ENCODE measurements around the gene PIGS. TPM values are rescaled to one million over a fixed set of nuclear protein-coding genes. Genes with fewer than 3 reads are reported as not detected.

The PIGS gene
- total RNA-seq, 2 experiments from 2014 or later, result 36.6 to 38.6 TPM

DNA sequence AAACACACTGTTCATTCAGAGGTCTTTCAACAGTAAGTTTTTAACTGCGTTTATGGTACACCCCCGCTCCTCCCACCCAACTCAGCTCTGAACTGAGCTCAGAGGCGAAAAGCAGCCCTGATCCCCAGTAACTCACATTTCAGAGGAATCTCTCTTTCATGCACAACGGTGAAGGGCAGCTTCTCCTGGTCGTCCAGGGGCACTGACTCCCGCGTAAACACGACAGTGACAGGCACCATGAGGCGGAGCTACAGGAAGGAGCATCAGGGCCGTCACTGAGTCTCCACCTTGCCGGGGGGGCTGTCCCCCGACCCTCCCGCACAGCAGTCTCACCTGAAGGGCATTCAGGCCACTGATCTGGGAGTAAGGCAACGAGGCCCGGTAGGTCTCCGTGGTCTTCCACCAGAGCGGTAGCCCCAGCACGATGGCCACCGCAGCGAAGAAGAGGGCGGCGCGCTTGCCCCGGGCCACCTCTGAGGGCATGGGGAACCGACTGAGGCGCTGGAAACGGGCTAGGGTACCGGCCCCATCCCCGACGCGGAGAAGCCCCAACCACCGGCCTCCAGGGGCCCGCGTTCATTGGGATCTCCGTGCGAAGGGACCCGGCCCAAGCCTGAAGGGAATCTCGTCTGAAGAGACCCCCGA is 486 bp downstream of the PIGS start:
- no peaks in the 10 kb centered on the region for H3K9me3 Mint-ChIP-seq
- peak overlapping the region; percentile 89 for H3K27ac Mint-ChIP-seq
- DNase-seq, result peak; percentile 70
- no peaks in the 10 kb centered on the region for H3K27me3 Mint-ChIP-seq
- H3K4me3 Mint-ChIP-seq, result peak overlapping the region; percentile 96
- ChIA-PET CTCF (interaction anchor here (0.9 to 6.4 kb wide), 8 partner anchors 8 to 40 kb away, joined by 3 to 53 read pairs (median 4); partner anchors contain the start of gene UNC119), POLR2A (interaction anchor here (0.7 to 2.8 kb wide), 16 partner anchors 8 to 327 kb away, joined by 3 to 28 read pairs (median 4); partner anchors contain the start of genes BLTP2, RPL23A, SARM1 and SDF2)
- H3K36me3 Mint-ChIP-seq, result peaks cover 24% of the 10 kb centered on the region
- intact Hi-C loops (cut with micrococcal nuclease), result loop anchor here (1.0 to 2.0 kb wide), 2 partner anchors 8 to 18 kb away; partner anchors contain the start of gene UNC119
- peaks cover 50% of the 10 kb centered on the region for H3K4me1 Mint-ChIP-seq (ENCODE audit: low read depth)

DNA sequence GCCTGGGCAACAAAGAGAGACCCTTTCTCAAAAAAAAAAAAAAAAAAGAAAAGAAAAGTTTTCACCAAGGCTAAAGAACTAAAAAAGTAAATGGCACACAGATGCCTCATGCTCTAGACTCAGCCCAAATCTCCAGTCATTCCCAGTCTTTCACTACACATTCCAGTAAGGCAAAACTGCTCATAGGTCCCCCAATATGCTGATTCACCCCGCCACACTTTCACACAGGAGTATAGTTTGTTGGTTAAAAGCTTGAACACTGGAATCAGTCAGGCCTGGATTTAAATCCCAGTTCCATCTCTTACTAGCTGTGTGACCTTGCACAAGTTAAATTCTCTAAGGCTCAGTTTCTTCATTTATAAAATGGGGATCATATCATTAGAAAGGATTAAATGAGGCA is 1.9 kb downstream of the PIGS start:
- ChIA-PET POLR2A (interaction anchor here (1.1 kb wide), 1 partner anchor 11 kb away, joined by 3 read pairs; no protein-coding TSS in a partner anchor), CTCF (interaction anchor here (6.4 kb wide), 1 partner anchor 21 kb away, joined by 53 read pairs; no protein-coding TSS in a partner anchor)
- intact Hi-C loops (cut with micrococcal nuclease), result no loop called here
- H3K9me3 Mint-ChIP-seq, result no peaks in the 10 kb centered on the region
- H3K4me3 Mint-ChIP-seq, result peak overlapping the region; percentile 54
- no peaks in the 10 kb centered on the region for H3K27me3 Mint-ChIP-seq
- H3K36me3 Mint-ChIP-seq, result peaks cover 22% of the 10 kb centered on the region
- H3K4me1 Mint-ChIP-seq (ENCODE audit: low read depth), result peaks cover 54% of the 10 kb centered on the region
- no peak for DNase-seq
- no peak overlapping the region for H3K27ac Mint-ChIP-seq

DNA sequence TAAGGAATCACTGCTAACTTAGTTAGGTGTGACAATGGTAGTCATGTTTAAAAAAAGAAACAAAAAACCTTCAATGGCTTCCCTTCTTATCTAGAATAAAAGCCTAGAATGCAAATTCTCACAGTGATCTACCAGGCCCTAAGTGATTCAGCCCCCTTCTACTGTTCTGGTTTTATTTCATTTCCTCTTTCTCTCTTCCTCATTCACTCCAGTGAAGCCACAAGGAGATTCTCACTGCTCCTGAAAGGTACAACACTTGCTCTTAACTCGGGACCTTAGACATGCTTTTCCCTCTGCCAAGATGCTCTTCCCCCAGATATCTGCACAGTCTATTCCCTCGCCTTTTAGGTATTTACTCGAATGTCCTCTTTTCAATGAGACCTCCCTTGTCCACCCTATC is 3.7 kb downstream of the PIGS start:
- Mint-ChIP-seq H3K36me3 (peaks cover 29% of the 10 kb centered on the region), H3K4me3 (no peak overlapping the region), H3K27ac (peak overlapping the region; percentile 34), H3K4me1 (ENCODE audit: low read depth) (peaks cover 47% of the 10 kb centered on the region), H3K9me3 (no peaks in the 10 kb centered on the region), H3K27me3 (no peaks in the 10 kb centered on the region)
- CTCF ChIA-PET, result interaction anchor here (6.4 kb wide), 1 partner anchor 19 kb away, joined by 53 read pairs; no protein-coding TSS in a partner anchor
- DNase-seq, result no peak
- POLR2A ChIA-PET, result interaction anchor here (1.0 kb wide), 1 partner anchor 55 kb away, joined by 3 read pairs; no protein-coding TSS in a partner anchor
- intact Hi-C loops (cut with micrococcal nuclease), result no loop called here

DNA sequence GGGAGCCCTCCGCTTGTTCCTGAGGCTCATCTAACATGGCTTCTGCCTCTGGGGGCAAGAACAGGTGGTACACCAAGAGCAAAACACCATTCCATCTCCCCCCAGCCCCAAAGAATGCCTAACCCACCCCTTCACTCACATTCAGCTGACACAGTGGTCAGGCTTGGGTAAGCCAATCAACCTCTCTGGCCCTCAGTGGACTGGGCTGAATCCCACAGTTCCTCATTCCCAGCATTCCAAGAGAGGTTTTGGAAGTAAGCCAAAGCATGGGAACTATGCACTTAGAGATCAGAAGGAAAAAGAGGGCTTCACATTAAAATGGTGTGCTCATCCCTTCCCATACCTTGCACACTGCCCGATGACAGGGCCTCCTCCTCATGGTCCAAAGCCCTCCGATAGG is 7.8 kb downstream of the PIGS start:
- Mint-ChIP-seq H3K9me3 (no peaks in the 10 kb centered on the region), H3K4me3 (no peak overlapping the region), H3K27me3 (no peaks in the 10 kb centered on the region), H3K27ac (no peak overlapping the region), H3K36me3 (peaks cover 32% of the 10 kb centered on the region), H3K4me1 (ENCODE audit: low read depth) (peaks cover 19% of the 10 kb centered on the region)
- ChIA-PET CTCF (no interaction called here), POLR2A (no interaction called here)
- intact Hi-C loops (cut with micrococcal nuclease), result no loop called here
- DNase-seq, result no peak

- Mint-ChIP-seq H3K4me3 (no peak overlapping the region), H3K27me3 (no peaks in the 10 kb centered on the region), H3K36me3 (peaks cover 43% of the 10 kb centered on the region), H3K27ac (no peak overlapping the region), H3K9me3 (no peaks in the 10 kb centered on the region), H3K4me1 (ENCODE audit: low read depth) (peaks cover 28% of the 10 kb centered on the region)
- DNase-seq, result no peak
- intact Hi-C loops (cut with micrococcal nuclease), result no loop called here
- ChIA-PET POLR2A (no interaction called here), CTCF (interaction anchor here (0.8 kb wide), 1 partner anchor 20 kb away, joined by 3 read pairs; no protein-coding TSS in a partner anchor)
Measured at GRCh38 chr17:28555022-28555421, 16.3 kb downstream of the PIGS start.

DNA sequence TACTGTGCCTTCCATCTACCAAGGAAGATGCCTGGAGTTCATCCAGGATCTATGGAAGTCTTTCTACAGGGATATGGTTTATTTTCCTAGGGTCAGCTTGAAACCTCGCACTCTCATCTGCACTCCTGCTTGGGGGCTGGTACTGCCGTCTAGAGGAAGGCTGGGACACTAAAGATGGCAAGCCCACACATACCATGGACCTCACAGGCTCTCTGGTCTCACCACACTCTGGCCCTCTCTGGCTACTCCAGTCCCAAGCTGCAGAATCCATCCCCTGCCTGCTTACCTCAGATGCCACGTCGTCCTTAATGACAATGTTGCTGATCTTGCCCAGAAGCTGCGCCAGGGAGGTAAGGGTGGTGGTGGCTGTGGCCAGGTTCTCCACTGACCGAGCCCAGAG is 16.8 kb downstream of the PIGS start:
- intact Hi-C loops (cut with micrococcal nuclease), result no loop called here
- Mint-ChIP-seq H3K4me1 (ENCODE audit: low read depth) (peaks cover 33% of the 10 kb centered on the region), H3K27ac (no peak overlapping the region), H3K27me3 (no peaks in the 10 kb centered on the region), H3K36me3 (peaks cover 39% of the 10 kb centered on the region), H3K4me3 (no peak overlapping the region), H3K9me3 (no peaks in the 10 kb centered on the region)
- CTCF ChIA-PET, result interaction anchor here (0.8 kb wide), 1 partner anchor 21 kb away, joined by 3 read pairs; no protein-coding TSS in a partner anchor
- POLR2A ChIA-PET, result no interaction called here
- no peak for DNase-seq

DNA sequence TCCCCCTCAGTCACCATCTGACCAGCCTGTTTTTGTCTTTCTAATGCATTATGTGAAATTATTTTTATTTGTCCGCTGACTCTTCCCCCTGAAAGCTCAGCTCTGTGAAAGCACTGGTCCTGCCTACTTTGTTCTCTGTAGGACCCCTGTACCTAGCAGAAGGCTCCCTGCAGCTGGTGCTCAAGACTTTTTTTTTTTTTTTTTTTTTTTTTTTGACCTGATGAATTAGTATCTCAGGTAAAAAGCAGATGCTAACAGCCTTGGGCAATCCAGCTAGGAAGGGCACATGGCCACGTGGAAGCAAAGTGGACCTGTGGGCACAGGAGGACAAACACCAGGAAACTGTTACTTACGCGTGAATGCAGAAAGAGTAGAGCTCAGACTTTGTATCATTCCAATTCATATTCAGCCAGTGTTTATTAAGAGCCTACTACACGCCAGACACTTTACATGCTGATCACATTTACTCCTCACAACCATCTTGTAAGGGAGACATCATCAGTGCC is 18.3 kb downstream of the PIGS start:
- no peak for DNase-seq
- H3K4me1 Mint-ChIP-seq (ENCODE audit: low read depth), result peaks cover 48% of the 10 kb centered on the region
- H3K36me3 Mint-ChIP-seq, result peaks cover 35% of the 10 kb centered on the region
- no peaks in the 10 kb centered on the region for H3K27me3 Mint-ChIP-seq
- POLR2A ChIA-PET, result interaction anchor here (0.6 to 1.3 kb wide), 2 partner anchors 19 to 1630 kb away, joined by 3 to 5 read pairs; partner anchors contain the start of gene PIGS
- no peak overlapping the region for H3K27ac Mint-ChIP-seq
- H3K9me3 Mint-ChIP-seq, result no peaks in the 10 kb centered on the region
- CTCF ChIA-PET, result interaction anchor here (0.6 to 1.6 kb wide), 4 partner anchors 12 to 47 kb away, joined by 3 to 4 read pairs (median 3); partner anchors contain the start of gene PIGS
- H3K4me3 Mint-ChIP-seq, result peak overlapping the region; percentile 72
- intact Hi-C loops (cut with micrococcal nuclease), result loop anchor here (2.0 kb wide), 1 partner anchor 18 kb away; the partner anchor contains the start of gene PIGS

DNA sequence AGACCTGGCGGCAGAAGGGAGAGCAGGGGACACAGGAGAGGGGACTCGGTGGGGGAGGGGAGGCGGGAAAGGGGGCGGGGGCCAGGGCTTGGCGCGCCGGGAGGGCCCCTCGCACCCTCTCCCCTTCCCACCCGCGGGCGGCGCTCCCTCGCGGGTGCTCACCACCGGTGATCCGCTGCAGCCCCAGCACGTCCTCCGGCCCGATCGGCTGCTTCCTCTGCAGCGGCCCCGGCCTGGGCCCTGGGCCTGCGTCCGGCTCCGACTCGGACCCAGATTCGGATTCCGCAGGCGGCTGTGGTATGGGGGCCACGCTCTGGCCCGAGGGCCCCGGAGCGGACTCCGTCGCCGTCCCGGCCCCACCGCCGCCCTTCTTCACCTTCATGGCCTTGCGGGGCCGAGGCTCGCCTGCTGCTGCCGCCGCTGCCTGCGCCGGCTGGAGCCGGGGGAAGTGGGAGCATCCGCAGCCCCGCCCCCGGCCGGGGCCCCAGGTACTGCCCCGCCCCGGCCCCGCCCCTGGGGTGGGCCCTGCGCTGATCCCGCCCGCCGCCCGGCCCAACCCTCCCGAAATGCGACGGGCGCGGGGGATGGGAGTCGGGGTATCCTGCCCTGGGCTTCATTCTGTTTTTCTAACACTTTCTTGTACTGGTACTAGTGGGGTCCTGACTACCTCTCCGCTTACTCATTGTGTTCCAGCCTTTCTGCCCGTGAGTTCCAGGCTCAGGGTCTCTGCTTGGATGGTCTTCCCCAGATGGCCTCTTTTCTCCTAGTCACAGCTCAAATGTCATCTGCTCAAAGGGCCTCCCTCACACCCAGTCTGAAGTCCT is 18.9 kb downstream of the PIGS start, which contains the start of gene UNC119:
Gene UNC119, minus strand, starts transcription at position 449 of the 824 bp plus-strand sequence. Its CDS starts 67 bp downstream, at position 382.
- peaks cover 32% of the 10 kb centered on the region for H3K36me3 Mint-ChIP-seq
- ChIA-PET POLR2A (interaction anchor here (1.3 kb wide), 1 partner anchor 19 kb away, joined by 5 read pairs; the partner anchor contains the start of gene PIGS), CTCF (interaction anchor here (1.0 to 1.6 kb wide), 4 partner anchors 11 to 48 kb away, joined by 3 to 4 read pairs (median 4); partner anchors contain the start of gene PIGS)
- no peaks in the 10 kb centered on the region for H3K27me3 Mint-ChIP-seq
- H3K27ac Mint-ChIP-seq, result peak within 1 kb of the TSS; percentile 65
- DNase-seq, result peak; percentile 88
- H3K9me3 Mint-ChIP-seq, result no peaks in the 10 kb centered on the region
- peak within 1 kb of the TSS; percentile 88 for H3K4me3 Mint-ChIP-seq
- intact Hi-C loops (cut with micrococcal nuclease), result loop anchor here (2.0 kb wide), 1 partner anchor 18 kb away; the partner anchor contains the start of gene PIGS
- H3K4me1 Mint-ChIP-seq (ENCODE audit: low read depth), result peaks cover 49% of the 10 kb centered on the region

GRCh38 chr17:28551421-28552175 is 19.7 kb downstream of the PIGS start:
- Mint-ChIP-seq H3K27me3 (no peaks in the 10 kb centered on the region), H3K4me3 (peak overlapping the region; percentile 88), H3K27ac (peak overlapping the region; percentile 65), H3K9me3 (no peaks in the 10 kb centered on the region), H3K4me1 (ENCODE audit: low read depth) (peaks cover 49% of the 10 kb centered on the region), H3K36me3 (peaks cover 26% of the 10 kb centered on the region)
- CTCF ChIA-PET, result interaction anchor here (1.1 to 3.3 kb wide), 5 partner anchors 8 to 48 kb away, joined by 4 to 16 read pairs (median 4); partner anchors contain the start of gene PIGS
- DNase-seq, result no peak
- intact Hi-C loops (cut with micrococcal nuclease), result loop anchor here (2.0 kb wide), 1 partner anchor 19 kb away; the partner anchor contains the start of gene PIGS
- POLR2A ChIA-PET, result interaction anchor here (0.6 to 2.0 kb wide), 5 partner anchors 20 to 109 kb away, joined by 3 to 11 read pairs (median 3); partner anchors contain the start of gene PIGS

- intact Hi-C loops (cut with micrococcal nuclease), result no loop called here
Measured at GRCh38 chr17:28550858-28551257, 20.5 kb downstream of the PIGS start.

More at GRCh38 chr17:28550858-28551257, 20.5 kb downstream of the PIGS start:
- Mint-ChIP-seq H3K9me3 (no peaks in the 10 kb centered on the region), H3K27ac (peak overlapping the region; percentile 90), H3K4me1 (ENCODE audit: low read depth) (peaks cover 49% of the 10 kb centered on the region), H3K4me3 (peak overlapping the region; percentile 88), H3K36me3 (peaks cover 20% of the 10 kb centered on the region), H3K27me3 (no peaks in the 10 kb centered on the region)
- ChIA-PET CTCF (interaction anchor here (1.1 to 5.2 kb wide), 6 partner anchors 9 to 49 kb away, joined by 4 to 53 read pairs (median 8); partner anchors contain the start of gene PIGS), POLR2A (interaction anchor here (0.8 to 2.1 kb wide), 5 partner anchors 21 to 49 kb away, joined by 3 to 11 read pairs (median 4); partner anchors contain the start of gene PIGS)
- DNase-seq, result no peak
